AG08395 (cell line): ENCODE results near the gene ITGAL.
"Not testable (repeated sequence)": the region's sequence is repeated elsewhere in the genome, so short reads cannot be mapped to it uniquely, and the experiment has no call there.

Source experiments
- DNase-seq: peaks from one replicate; pipeline ENCODE4 v3.0.0; 2012; ENCODE audit warnings: mixed read lengths, low spot score

ITGAL gene

DNA sequence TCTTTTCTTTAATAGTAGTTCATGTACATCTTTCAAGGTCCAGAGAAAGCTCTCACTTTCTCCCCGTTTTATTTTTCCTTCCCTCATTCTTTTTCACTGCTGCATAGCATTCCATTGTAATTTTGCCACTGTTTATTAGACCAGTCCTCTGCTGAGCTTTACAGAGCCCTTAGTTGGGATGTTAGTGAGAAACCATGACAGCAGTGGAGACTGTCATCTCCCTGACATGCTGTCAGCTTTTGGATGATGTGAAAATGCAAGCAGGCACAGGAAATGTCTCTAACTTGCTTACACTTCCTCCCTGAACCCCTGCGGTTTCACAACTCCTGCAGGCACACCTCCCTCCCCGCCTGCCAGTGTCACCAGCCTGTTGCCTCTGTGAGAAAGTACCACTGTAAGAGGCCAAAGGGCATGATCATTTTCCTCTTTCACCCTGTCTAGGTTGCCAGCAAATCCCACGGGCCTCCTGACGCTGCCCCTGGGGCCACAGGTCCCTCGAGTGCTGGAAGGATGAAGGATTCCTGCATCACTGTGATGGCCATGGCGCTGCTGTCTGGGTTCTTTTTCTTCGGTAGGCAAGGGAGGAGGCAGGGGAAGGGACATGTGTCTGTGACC lies at the start of gene ITGAL:
ITGAL (plus strand) TSS at position 415 of the 615 bp plus-strand sequence; CDS start at position 511, 96 bp downstream.
- DNase-seq = no peak

DNA sequence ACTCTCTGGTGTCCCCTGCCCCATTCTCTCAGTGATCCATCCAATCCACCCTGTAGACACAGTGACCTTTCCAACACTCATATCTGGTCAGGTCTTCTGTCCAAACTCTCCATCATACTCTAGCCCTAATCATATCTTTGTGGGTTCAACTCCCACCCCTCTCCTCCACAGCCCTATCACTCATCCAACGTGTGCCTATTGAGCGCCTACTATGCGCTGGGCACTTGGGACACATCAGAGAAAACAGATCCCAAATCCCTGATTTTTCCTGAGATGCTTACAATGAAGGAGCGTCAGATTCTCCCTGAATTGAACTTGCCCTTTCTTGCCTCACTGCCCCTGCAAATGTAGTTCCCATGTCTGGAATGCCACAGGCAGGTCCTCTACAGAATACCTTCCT lies 44.5 kb upstream of the ITGAL start:
- DNase-seq = no peak

DNA sequence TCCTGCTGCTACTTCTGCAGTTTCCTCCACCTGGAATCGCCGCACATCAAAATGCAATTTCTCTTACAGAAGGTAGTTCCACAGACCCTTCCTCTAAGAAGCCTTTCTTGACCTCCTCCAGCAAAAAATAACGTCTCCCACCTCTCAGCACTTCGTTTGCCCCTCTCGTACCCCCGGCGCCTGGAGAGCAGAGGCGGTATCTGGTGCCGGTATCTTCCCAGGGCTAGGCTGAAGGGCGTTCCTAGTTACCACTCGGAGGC lies 43.2 kb upstream of the ITGAL start:
- no peak for DNase-seq

DNA sequence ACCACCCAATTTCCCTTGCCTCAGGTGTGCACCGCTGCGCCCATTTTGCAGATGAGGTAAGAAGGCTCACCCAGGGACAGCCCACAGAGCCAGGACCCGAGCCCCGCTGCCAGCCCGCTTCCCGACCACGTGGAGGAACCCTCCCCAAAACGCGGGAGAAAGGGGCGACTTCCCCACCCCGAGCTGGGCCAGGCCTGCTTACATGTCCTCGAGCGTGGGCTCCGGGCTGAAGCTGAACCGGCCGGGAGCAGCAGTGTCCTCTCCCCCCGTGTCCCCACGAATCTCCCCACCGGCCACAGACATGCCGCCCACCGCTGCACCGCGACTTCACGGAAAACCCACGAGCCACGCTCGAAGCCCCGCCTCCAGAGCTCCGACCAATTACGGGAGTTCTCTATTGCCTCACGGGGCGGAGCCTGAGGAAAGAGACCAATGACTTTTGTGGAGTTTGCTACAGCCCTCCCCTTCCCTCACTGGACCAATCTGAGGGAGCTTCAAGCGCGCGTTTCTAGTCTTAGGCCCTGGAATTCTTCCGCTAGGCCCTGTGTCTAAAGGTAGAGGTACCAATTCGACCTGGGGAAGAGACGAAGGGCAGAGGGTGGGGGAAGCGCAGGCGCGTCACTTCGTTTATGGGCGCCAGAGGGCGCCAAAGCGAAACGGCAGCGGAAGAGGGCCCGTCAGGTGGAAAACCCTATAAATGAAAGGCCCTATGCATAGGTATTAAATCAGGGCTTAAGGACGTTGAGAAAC lies 42.7 kb upstream of the ITGAL start, which contains the start of gene DCTPP1:
DCTPP1 (minus strand) TSS at position 353 of the 750 bp plus-strand sequence; CDS start at position 303, 50 bp downstream.
- DNase-seq = peak; percentile 97

DNA sequence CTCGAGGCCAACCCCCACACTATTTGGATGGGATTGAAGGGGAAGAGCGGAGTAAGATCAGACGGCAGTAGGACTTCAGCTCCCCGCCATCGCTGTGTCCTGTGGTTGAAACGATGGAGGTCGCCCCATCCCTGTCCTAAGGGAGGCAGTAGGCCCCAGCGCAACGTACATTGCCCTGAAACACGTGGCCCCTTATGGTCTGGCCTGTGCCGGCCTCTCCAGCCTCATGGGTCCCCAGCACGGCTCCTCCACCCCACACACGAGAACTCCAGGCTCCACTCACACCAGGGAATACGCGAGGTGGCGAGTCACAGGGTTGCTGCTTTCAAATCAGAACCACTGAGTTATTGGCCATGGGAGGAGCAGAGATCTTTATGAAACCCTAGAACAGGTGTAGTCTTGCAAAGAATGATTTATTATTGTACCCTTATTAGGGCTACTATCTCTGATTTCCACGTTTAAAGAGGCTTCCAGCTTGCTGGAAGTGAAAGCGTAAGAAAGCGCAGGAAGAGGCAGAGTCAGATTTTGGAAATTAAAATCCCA lies 42.0 kb upstream of the ITGAL start:
- no peak for DNase-seq

DNA sequence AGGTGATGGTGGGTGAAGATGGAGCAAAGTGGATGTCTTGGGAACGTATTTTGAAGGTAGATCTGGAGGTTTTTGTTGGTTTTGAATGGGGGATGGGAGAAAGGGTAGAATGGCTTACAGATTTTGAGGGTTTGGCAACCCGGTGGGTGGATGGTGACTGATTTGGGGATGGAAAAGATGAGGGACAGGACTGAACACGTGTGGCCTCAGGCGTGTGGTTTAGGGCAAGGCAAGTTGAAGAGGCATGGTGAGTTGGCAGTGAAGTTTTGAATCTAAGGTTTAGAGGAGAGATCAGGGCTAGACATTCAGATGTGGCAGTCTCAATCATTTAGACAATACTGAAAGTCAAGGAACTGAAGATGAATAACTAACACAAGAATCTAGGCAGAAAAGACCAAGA lies 37.7 kb upstream of the ITGAL start:
- no peak for DNase-seq

DNA sequence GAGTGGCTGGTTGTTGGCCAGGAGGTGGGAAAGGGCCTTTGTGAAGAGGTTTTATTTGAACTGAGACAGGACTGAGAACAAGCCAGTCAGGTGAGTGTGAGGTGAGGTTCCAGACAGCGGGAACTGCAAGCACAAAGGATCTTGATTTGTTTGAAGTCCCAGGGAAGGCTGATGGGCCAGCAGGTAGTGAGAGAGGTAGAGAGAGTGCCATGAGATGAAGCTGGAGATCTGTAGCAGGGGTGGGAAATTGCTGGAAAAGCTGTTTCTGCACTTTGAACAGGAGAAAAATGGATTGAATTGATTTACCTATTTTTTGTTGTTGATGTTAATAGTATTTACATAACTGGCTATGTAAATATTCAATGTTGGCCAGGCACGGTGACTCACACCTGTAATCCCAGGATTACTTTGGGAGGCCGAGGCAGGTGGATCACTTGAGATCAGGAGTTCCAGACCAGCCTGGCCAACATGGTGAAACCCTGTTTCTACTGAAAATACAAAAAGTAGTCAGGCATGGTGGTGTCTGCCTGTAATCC lies 35.0 kb upstream of the ITGAL start:
- no peak for DNase-seq

DNA sequence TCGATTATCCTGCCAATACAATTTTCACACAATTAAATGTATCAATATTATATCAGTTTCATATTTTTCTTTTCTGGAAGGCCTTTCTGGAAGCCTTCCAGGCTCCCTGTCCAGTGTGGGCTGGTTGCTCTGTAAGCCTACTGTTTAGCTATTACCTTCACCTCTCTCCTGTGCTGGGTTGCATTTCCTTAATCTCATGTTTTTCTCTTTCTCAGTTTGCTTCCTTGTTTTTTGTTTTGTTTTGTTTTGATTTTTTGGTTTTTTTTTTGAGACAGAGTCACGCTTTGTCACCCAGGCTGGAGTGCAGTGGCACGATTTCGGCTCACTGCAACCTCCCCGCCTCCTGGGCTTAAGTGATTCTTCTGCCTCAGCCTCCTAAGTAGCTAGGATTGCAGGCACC lies 33.7 kb upstream of the ITGAL start:
- DNase-seq = no peak

DNA sequence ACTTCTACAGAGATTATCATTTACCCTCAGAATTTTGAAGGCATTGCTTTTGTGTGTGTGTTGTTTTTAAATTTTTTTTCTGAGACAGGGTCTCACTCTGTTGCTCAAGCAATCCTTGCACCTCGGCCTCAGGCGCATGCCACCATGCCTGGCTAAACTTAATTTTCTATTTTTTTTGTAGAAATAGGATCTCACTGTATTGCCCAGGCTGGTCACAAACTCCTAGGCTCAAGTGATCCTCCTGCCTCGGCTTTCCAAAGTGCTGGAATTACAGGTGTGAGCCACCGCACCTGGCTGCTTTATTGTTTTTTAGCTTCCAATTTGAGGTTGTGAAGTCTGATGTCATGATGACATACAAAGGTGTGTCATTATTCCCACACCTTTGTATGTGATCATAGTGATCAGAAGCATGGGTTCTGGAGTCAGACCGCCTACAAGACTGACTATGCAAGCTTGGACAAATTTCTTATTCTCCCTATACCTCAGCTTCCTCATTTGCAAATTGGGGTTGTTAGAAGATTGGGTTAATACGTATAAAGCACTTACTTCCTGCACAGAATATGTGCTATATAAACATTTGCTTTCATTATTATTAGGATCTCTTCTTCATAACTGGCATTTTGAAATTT lies 32.7 kb upstream of the ITGAL start:
- DNase-seq = no peak

DNA sequence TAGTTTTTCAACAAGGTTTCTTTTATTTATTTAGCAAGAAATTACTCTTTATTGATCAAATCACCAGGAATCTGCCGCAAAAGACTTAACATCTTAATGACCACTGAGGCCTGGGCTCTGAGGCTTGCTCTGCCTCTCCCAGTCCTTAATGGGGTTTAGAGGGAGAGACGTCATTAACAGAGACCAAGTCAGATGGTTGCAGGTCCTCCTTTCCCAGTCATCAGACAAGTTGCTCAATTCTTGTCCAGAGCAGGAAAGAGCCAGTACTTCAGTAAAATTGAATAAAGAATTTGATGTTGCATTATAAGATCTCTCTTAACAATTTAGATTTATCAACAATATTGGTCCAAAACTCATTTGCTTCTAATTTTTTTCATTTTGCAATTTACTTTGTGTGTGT lies 28.9 kb upstream of the ITGAL start:
- DNase-seq = no peak

DNA sequence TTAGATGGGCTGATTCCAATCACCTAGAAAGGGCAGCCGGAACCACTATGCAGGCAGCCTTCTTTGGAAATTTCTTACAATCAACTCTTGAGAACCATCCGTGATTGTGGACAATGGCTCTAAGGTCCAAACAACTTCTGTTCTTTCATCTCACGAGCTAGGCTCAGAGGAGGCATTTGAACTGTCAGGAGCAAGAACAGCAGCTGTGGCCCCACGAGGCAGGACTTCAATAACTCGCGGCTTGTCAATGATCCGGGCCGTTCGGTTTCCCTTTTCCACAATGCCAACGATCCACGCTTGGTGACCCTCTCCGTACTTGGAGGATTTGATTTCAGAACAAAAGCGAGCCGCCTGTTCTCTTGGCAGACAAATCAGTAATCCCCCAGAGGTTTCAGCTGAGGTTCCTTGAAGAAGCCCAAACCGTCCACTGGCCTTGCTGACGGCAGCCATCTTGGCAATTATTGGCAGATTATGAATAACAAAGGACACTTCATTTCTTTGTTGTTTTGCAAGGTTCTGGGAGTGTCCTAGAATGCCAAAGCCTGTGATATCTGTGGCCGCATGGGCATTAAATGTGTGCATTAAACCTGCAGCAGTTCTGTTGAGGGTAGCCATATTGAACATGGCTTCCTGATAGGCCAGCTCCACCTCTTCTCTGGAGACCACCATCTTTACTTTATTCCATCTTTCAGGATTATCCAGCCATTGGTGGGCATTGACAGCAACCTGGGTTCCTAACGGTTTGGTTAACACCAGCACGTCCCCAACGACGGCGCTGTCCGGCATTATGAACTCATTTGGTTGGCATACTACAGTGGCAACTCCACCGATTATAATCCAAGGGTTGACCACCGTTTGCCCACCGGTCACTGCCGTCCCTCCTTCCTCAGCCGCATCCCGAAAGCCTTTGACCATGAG lies 28.1 kb upstream of the ITGAL start:
- no peak for DNase-seq

DNA sequence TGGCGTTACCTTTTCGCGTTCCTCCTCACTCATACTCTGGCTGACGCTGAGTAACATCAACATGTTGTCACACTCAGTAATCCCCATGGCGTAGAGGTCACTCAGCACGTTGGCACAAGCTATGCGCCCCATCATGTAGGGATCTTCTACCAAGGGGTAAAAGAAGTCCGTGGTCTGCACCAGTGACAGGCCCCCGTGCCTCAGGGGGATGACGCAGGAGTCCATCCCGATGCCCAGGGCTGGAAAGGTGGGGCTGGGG lies 27.5 kb upstream of the ITGAL start:
- no peak for DNase-seq

DNA sequence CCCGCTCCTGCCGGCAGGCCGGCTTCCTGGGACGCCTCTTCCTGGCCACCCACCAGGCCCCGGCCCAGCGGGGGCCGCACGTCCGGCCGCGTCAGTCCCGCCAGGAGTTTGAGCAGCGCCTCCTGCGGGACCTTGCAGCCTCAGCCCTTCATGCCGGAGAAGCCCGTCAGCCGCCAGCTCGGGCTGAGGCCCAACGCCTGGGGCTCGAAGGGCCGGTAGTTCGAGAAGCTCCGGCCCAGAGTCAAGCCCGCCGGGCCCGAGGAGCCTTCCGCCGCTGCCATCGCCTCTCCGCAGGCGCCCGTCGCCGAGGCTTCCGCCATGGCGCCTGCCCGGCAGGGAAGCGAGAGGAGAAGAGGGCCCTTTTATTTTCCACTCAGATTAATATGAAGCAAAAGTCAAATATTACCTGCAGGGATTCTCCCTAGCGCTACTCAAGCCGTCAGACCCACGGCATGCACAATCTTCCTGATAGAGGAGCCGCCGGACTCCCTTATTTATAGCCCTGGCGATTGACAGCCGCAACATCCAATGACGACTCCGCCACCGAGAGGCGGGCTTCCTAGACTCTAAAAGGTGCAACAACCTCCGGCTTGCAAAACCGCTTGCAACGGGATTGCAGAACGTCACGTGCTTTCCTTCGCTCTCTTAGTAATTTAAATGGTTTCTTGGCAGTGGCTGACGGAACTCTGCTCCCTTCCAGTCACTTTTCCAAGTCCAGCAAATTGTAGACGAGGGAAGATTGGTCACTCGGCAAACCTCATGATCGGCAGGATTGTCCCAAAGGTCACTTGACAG lies 26.9 kb upstream of the ITGAL start, which contains the start of gene SEPHS2:
SEPHS2 (minus strand) TSS at position 467 of the 795 bp plus-strand sequence; CDS start at position 320, 147 bp downstream.
- peak; percentile 95 for DNase-seq

DNA sequence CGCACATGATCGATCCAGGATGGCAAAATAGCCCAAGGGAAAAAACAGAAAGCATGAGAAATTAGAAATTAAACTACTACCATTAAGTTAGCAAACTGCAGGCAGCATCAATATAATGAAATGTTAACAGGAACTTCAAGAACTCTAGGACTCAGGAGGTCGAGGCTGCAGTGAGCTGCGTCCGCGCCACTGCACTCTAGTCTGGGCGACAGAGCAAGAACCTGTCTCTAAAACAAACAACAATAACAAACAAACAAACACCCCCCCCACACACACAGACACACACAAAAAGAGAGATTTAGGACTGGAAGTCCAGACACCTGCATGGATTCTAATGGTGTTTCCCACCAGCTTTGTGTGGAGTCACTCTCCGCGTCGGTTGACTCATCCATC lies 26.3 kb upstream of the ITGAL start:
- no peak for DNase-seq

DNA sequence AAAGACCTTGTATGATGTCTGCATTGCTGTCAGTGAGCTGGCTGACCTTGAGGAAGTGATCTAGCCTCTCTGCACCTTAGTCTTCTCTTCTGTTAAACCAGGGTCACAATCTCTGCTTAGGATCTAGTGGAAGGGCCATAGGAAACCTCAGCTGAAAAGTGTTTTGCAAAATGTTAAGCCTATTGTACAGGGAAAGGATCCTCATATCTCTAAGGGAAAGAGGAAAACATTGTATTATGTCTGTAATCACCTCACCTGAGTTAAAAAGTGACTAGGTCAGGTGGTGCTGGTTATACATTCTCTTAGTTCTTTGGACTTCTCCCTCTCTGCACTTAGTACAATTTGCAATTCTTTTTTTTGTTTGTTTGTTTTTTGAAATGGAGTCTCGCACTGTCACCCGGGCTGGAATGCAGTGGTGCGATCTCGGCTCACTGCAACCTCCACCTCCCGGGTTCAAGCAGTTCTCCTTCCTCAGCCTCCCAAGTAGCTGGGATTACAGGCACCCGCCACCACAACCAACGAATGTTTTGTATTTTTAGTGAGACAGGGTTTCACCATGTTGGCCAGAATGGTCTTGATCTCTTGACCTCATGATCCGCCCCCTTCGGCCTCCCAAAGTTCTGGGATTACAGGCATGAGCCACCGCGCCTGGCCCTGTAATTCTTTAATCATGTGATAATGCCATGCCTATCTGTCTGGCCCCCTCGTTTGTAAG lies 24.9 kb upstream of the ITGAL start:
- no peak for DNase-seq

DNA sequence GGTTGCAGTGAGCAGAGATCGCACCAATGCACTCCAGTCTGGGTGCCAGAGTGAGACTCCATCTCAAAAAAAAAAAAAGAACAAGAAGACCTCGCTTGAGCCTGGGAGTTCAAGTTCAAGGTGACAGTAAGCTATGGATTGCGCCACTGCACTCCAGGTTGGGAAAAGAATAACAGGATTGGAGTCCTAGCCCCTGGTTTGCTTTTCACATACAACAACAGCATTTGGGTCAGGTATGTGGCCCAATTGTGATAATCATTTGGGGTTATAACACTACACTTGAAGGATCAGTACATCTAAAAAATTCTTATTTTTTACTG lies 23.5 kb upstream of the ITGAL start:
- no peak for DNase-seq

DNA sequence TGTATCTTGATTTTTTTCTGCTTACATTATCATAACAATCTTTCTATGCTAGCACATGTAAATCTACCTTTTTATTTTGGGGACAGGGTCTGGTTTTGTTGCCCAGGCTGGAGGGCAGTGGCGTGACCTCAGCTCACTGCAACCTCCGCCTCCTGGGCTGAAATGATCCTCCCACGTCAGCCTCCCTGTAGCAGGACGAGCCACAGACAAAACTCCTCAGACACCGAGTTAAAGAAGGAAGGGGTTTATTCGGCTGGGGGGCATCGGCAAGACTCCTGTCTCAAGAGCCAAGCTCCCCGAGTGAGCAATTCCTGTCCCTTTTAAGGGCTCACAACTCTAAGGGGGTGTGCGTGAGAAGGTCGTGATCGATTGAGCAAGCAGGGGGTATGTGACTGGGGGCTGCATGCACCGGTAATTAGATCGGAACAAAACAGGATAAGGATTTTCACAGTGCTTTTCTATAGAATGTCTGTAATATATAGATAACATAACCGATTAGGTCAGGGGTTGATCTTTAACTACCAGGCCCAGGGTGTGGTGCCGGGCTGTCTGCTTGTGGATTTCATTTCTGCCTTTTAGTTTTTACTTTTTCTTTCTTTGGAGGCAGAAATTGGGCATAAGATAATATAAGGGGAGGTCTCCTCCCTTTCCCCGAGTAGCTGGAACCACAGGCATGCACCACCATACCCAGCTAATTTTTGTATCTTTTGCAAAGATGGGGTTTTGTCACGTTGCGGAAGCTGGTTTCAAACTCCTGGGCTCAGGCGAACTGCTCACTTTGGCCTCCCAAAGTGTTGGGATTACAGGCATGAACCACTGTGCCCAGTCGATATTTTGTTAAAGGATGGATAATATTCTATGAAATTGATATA lies 19.6 kb upstream of the ITGAL start:
- not testable (repeated sequence) for DNase-seq

DNA sequence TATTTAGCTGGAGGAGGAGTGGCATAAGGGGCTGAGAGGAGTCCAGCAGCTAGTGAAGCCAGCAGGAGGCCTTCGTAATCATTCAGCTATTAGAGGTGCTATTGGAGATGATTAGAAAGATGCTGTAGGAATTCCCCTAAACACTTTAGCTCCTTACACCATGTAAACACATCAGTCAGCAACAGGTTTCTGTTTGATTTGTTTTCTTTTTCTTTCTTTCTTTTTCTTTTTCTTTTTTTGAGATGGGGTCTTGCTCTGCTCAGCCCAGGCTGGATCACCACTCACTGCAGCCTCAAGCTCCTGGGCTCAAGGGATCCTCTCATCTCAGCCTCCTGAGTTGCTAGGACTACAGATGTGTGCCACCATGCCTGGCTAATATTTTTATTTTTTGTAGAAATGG lies 16.2 kb upstream of the ITGAL start:
- DNase-seq = no peak

DNA sequence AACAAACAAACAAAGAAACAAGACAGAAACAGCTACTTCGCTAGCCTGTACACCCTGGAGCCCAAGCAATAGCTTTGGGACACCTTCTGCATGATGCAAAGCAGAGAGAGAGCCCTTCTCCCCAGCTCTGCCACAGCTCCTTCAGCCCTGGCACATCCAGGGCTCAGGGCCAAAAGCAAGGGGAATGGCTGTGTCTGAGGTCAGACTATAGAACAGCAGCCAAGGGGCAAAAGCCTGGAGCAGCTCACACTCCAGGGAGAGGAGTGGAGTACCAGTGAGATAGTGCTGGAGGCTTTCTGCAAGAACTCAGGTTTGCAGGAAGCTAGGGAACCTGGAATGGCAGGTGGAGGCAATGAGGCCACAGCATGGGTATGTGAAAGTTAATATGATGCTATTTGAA lies 15.3 kb upstream of the ITGAL start:
- no peak for DNase-seq
